ENCODE results near the gene ANXA9. TPM values are rescaled to one million over a fixed set of nuclear protein-coding genes. Genes with fewer than 3 reads are reported as not detected.

The ANXA9 gene
- total RNA-seq, 1 experiment from 2014 or later, result 2.7 TPM

DNA sequence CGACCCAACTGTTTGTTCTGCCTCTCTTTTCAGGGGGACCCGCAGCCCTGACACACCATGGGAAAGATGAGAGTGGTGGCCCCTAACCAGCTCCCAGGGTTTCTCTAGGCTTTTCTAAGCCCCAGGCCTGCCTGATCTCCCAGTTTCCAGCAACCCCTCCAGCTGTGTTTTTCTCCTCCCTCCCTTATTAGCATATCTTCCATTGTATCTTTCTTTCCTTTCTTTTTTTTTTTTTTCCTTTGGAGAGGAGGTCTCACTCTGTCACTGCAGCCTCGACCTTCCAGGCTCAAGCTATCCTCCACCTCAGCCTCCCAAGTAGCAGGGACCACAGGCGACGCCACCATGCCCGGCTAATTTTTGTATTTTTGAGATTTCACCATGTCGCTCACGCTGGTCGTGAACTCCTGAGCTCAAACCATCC lies 5.7 kb upstream of the ANXA9 start:
- CTCF ChIA-PET, result interaction anchor here (0.8 to 1.2 kb wide), 2 partner anchors 20 to 26 kb away, joined by 3 to 5 read pairs; no protein-coding TSS in a partner anchor
- Histone ChIP-seq H4K20me1 (ENCODE audit: insufficient read depth) (0 out of 2 replicates have a peak, but pooled peaks cover 1% of the 10 kb centered on the region), H3K4me2 (ENCODE audit: low read length) (peak overlapping the region; percentile 89), H3K9ac (ENCODE audit: low read length) (peak overlapping the region; percentile 67), H3K9me3 (ENCODE audit: control insufficient read depth in 1 of 2, insufficient read depth in 1 of 2, low read depth in 1 of 2, low read length in 2 of 2) (no peaks in the 10 kb centered on the region), H3K9me2 (ENCODE audit: insufficient read depth) (no peaks in the 10 kb centered on the region), H3K4me3 (replicated peaks in 1 of 2; ENCODE audit: low read depth in 1 of 2, low read length in 2 of 2) (peak overlapping the region; percentile 51 to 64), H3K27ac (ENCODE audit: low read depth, low read length) (peak overlapping the region; percentile 92), H3K4me1 (ENCODE audit: control insufficient read depth in 1 of 2, insufficient read depth in 2 of 2, low read length in 2 of 2) (peaks cover 71 to 87% of the 10 kb centered on the region in 2 experiments), H3K36me3 (ENCODE audit: control insufficient read depth in 1 of 2, insufficient read depth in 2 of 2, low read length in 2 of 2) (no peaks in the 10 kb centered on the region), H3K27me3 (ENCODE audit: insufficient read depth, low read length) (no peaks in the 10 kb centered on the region), H3K79me2 (ENCODE audit: insufficient read depth, low read length) (peaks cover 28% of the 10 kb centered on the region), H2AFZ (ENCODE audit: low read depth, low read length, poor library complexity, severe bottlenecking) (no peak overlapping the region)
- POLR2A ChIA-PET, result interaction anchor here (0.5 to 1.6 kb wide), 5 partner anchors 9 to 415 kb away, joined by 3 to 7 read pairs (median 4); no protein-coding TSS in a partner anchor
- BruUV-seq (replicated peaks), result no TSS peak
- RAD21 ChIA-PET (ENCODE audit: low non-redundant PET in 1 of 2, low total read pairs in 2 of 2, uncharacterized antibody in 2 of 2, unreplicated experiment in 2 of 2), result no interaction called here
- TF ChIP-seq POLR2AphosphoS5 (IDR thresholded peaks at IDR 0.05; ENCODE audit: low read depth, low read length) (no peak), EZH2phosphoT487 (IDR thresholded peaks at IDR 0.05; ENCODE audit: borderline replicate concordance) (no peak), FOSL1 (IDR thresholded peaks at IDR 0.05; ENCODE audit: low read depth) (no peak), YY1 (IDR thresholded peaks at IDR 0.05; ENCODE audit: extremely low read depth, insufficient replicate concordance, low read depth, low read length) (no peak), SRF (IDR thresholded peaks at IDR 0.05; ENCODE audit: low read depth) (no peak), ZFX (IDR thresholded peaks at IDR 0.05) (no peak), EZH2 (IDR thresholded peaks at IDR 0.05) (no peak), SP1 (IDR thresholded peaks at IDR 0.05; ENCODE audit: low read depth) (no peak), MAX (IDR thresholded peaks at IDR 0.05) (no peak), POLR2A (IDR thresholded peaks at IDR 0.05; ENCODE audit: borderline replicate concordance, extremely low read depth, insufficient read depth, insufficient read length) (no peak)
- TF ChIP-seq, protein P1, sequence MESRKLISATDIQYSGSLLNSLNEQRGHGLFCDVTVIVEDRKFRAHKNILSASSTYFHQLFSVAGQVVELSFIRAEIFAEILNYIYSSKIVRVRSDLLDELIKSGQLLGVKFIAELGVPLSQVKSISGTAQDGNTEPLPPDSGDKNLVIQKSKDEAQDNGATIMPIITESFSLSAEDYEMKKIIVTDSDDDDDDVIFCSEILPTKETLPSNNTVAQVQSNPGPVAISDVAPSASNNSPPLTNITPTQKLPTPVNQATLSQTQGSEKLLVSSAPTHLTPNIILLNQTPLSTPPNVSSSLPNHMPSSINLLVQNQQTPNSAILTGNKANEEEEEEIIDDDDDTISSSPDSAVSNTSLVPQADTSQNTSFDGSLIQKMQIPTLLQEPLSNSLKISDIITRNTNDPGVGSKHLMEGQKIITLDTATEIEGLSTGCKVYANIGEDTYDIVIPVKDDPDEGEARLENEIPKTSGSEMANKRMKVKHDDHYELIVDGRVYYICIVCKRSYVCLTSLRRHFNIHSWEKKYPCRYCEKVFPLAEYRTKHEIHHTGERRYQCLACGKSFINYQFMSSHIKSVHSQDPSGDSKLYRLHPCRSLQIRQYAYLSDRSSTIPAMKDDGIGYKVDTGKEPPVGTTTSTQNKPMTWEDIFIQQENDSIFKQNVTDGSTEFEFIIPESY (IDR thresholded peaks at IDR 0.05; ENCODE audit: extremely low read depth, insufficient replicate concordance, low read length), result no peak
- TF ChIP-seq, protein P2, sequence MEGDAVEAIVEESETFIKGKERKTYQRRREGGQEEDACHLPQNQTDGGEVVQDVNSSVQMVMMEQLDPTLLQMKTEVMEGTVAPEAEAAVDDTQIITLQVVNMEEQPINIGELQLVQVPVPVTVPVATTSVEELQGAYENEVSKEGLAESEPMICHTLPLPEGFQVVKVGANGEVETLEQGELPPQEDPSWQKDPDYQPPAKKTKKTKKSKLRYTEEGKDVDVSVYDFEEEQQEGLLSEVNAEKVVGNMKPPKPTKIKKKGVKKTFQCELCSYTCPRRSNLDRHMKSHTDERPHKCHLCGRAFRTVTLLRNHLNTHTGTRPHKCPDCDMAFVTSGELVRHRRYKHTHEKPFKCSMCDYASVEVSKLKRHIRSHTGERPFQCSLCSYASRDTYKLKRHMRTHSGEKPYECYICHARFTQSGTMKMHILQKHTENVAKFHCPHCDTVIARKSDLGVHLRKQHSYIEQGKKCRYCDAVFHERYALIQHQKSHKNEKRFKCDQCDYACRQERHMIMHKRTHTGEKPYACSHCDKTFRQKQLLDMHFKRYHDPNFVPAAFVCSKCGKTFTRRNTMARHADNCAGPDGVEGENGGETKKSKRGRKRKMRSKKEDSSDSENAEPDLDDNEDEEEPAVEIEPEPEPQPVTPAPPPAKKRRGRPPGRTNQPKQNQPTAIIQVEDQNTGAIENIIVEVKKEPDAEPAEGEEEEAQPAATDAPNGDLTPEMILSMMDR (IDR thresholded peaks at IDR 0.05 in 2 of 3, conservative IDR thresholded peaks at IDR 0.05 in 1 of 3; ENCODE audit: borderline replicate concordance in 1 of 3, insufficient read depth in 1 of 3, low read depth in 2 of 3, low read length in 2 of 3), result no peak
- intact Hi-C loops (cut with micrococcal nuclease), result loop anchor here (5.0 kb wide), 4 partner anchors 49 to 719 kb away; partner anchors contain the start of genes CA14, MCL1 and SETDB1
- no peak for ATAC-seq
- DNase-seq (ENCODE audit: low read depth, low spot score), result no peak
